GM23248 (cell line): Measurements from ENCODE around the gene SYF2. TPM values are rescaled to one million over a fixed set of nuclear protein-coding genes. Genes with fewer than 3 reads are reported as not detected.
A peak's percentile ranks its signal among the peaks of the same experiment; 100 is the strongest.
"Not testable (repeated sequence)": the region's sequence is repeated elsewhere in the genome, so short reads cannot be mapped to it uniquely, and the experiment has no call there.

Experiments used
- DNase-seq: peaks from one replicate; pipeline ENCODE4 v3.0.0-alpha.2; 2015
- H2AFZ ChIP-seq: fragments of 200-600 bp; sonication (generic); 2 replicates; pipeline ENCODE4 v1.6.1; 2016; ENCODE audit warnings: antibody characterized with exemption
- H3F3A ChIP-seq: fragments of 200-600 bp; sonication (generic); 2 replicates; pipeline ENCODE4 v1.6.1; 2016; ENCODE audit warnings: mild to moderate bottlenecking, antibody characterized with exemption, mixed run types; ENCODE audit not compliant: insufficient read depth
- H3K27ac ChIP-seq: fragments of 200-600 bp; sonication (generic); 2 replicates; pipeline ENCODE4 v1.5.1; 2016; ENCODE audit warnings: mild to moderate bottlenecking
- H3K27me3 ChIP-seq: fragments of 200-600 bp; sonication (generic); replicated peaks from 2 replicates; pipeline ENCODE4 v1.6.1; 2016; ENCODE audit warnings: mild to moderate bottlenecking; ENCODE audit not compliant: insufficient read depth
- H3K36me3 ChIP-seq: fragments of 200-600 bp; sonication (generic); 2 replicates; pipeline ENCODE4 v1.6.1; 2016; ENCODE audit warnings: low read depth, mild to moderate bottlenecking
- H3K4me1 ChIP-seq: fragments of 200-600 bp; sonication (generic); 2 replicates; pipeline ENCODE4 v1.6.1; 2016; ENCODE audit warnings: mild to moderate bottlenecking; ENCODE audit not compliant: insufficient read depth
- H3K4me2 ChIP-seq: fragments of 200-600 bp; sonication (generic); one replicate; pipeline ENCODE4 v1.6.1; 2016; ENCODE audit warnings: mild to moderate bottlenecking; ENCODE audit not compliant: unreplicated experiment
- H3K4me3 ChIP-seq: fragments of 200-600 bp; sonication (generic); 2 replicates; pipeline ENCODE4 v1.5.1; 2016; ENCODE audit warnings: mild to moderate bottlenecking
- H3K79me2 ChIP-seq: fragments of 200-600 bp; sonication (generic); 2 replicates; pipeline ENCODE4 v1.6.1; 2016; ENCODE audit warnings: mild to moderate bottlenecking; ENCODE audit not compliant: insufficient read depth
- H3K9ac ChIP-seq: fragments of 200-600 bp; sonication (generic); 2 replicates; pipeline ENCODE4 v1.6.1; 2016; ENCODE audit warnings: mild to moderate bottlenecking
- H3K9me2 ChIP-seq: fragments of 200-600 bp; sonication (generic); 2 replicates; pipeline ENCODE4 v1.6.1; 2016; ENCODE audit warnings: mixed run types, mild to moderate bottlenecking, moderate library complexity; ENCODE audit not compliant: insufficient read depth
- H3K9me3 ChIP-seq: fragments of 200-600 bp; sonication (generic); one replicate; pipeline ENCODE4 v1.6.1; 2017; ENCODE audit warnings: low read depth
- H4K20me1 ChIP-seq: fragments of 200-600 bp; sonication (generic); 2 replicates; pipeline ENCODE4 v1.6.0; 2016; ENCODE audit not compliant: insufficient read depth
- WGBS, 2 experiments: methylation state at CpG; one replicate each; pipeline ENCODE4 v1.1.6; 2015 to 2017; ENCODE audit warnings: low lambda C conversion rate in 2 of 2, low coverage in 1 of 2; ENCODE audit errors: missing lambda C conversion rate in 2 of 2; 5-methylcytosine and 5-hydroxymethylcytosine counted together
- in situ Hi-C: fragments of 300-500 bp; cut with MboI; formaldehyde crosslinking; loops from 2 replicates; pipeline ENCODE4 v1.15.0; 2020
- polyA plus RNA-seq: library from polyadenylated mRNA; unstranded; fragments of >200 nt; fragmentation: Nextera tagmentation; extraction: Ambion mirVana; gene quantifications from 2 replicates; pipeline ENCODE4 v1.2.1, GENCODE V29; 2016
- total RNA-seq: library from RNA; depleted of rRNA; stranded (reverse); fragments of >200 nt; shearing (Covaris generic); gene quantifications from 2 replicates; pipeline ENCODE4 v1.2.3, GENCODE V29; 2014

SYF2 gene
- total and polyA plus RNA-seq, 2 experiments from 2014 or later, result 40.5 to 50.3 TPM

DNA sequence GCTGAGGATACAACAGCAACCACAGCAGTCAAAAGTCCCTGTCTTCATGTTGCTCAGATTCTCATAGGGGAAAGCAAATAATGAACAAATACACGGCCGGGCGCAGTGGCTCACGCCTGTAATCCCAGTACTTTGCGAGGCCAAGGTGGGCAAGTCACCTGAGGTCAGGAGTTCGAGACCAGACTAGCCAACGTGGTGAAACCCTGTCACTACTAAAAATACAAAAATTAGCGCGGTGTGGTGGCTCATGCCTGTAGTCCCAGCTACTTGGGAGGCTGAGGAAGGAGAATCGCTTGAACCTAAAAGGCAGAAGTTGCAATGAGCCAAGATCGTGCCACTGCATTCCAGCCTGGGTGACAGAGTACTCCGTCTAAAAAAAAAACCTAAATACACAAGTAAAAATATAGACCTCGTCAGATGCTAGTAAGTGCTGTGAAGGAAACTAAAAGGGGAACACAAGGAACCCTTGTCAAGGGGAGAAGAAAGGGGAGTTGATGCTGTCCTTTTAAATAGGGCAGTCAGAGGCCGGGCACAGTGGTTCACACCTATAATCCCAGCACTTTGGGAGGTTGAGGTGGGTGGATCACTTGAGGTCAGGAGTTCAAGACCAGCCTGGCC lies 36.0 kb upstream of the SYF2 start:
- WGBS, 2 experiments, result 21 to 37% methylated on average over 9 to 11 of the region's 14 CpGs
- H3K36me3 ChIP-seq, H3F3A ChIP-seq, H4K20me1 ChIP-seq, DNase-seq, H3K9me3 ChIP-seq, H3K4me1 ChIP-seq, H3K27me3 ChIP-seq, H3K9me2 ChIP-seq, in situ Hi-C loops: not testable (repeated sequence)
- Histone ChIP-seq H3K79me2 (peaks cover 19% of the 10 kb centered on the region), H3K4me3 (peak overlapping the region; percentile 66), H3K4me2 (peak overlapping the region; percentile 35), H3K27ac (peak overlapping the region; percentile 67; the same call in 1 of the 2 replicates), H2AFZ (peak overlapping the region; percentile 95), H3K9ac (peak overlapping the region; percentile 79)

DNA sequence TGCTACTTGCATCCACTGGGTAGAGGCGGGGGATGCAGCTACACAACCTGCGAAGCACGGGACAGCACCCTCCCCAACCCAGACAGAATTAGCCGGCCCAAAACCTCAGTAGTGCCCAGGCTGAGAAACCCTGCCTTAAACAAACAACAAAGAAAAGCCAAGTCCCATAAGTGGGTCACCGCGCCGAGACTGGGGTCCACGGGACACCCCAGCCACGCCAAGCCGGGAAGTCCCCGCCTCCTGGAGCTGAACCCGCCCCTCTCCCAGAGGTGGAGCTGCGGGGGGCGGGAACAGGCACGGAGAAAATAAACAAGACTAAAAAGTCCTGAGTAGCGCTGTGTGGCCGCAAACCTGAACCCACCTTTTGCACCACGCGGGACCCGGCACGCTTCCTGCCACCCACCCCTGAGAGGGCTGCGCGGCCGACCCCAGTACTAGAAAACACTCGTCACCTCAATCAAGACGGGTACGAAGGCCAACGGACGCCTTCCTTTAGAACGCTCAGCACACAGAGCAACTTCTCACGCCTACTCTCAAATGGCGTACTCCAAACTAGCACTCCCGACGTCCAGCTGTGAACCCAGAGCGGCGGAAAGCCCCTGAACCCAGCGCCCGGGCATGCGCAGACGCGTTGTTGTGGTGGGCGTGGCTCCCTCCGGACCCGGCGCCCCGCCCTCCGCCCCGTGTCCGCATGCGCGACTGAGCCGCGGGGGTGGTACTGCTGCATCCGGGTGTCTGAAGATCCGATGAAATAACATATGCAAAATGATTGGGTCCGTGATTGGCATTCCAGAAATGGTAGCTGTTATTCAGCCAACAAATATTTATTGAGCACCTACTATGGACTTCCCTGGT lies 35.2 kb upstream of the SYF2 start:
- H4K20me1 ChIP-seq, H3K4me1 ChIP-seq, H3K27me3 ChIP-seq, H3K9me3 ChIP-seq, in situ Hi-C loops, H3K36me3 ChIP-seq, H3F3A ChIP-seq, H3K9me2 ChIP-seq: not testable (repeated sequence)
- H2AFZ ChIP-seq, result peak overlapping the region; percentile 95
- peak overlapping the region; percentile 79 for H3K9ac ChIP-seq
- H3K79me2 ChIP-seq, result peaks cover 26% of the 10 kb centered on the region
- DNase-seq, result peak; percentile 68
- peak overlapping the region; percentile 35 for H3K4me2 ChIP-seq
- H3K4me3 ChIP-seq, result peak overlapping the region; percentile 66
- H3K27ac ChIP-seq, result peak overlapping the region; percentile 67
- 0 to 1% methylated on average over 21 to 28 of the region's 56 CpGs for whole genome bisulfite sequencing, 2 experiments

DNA sequence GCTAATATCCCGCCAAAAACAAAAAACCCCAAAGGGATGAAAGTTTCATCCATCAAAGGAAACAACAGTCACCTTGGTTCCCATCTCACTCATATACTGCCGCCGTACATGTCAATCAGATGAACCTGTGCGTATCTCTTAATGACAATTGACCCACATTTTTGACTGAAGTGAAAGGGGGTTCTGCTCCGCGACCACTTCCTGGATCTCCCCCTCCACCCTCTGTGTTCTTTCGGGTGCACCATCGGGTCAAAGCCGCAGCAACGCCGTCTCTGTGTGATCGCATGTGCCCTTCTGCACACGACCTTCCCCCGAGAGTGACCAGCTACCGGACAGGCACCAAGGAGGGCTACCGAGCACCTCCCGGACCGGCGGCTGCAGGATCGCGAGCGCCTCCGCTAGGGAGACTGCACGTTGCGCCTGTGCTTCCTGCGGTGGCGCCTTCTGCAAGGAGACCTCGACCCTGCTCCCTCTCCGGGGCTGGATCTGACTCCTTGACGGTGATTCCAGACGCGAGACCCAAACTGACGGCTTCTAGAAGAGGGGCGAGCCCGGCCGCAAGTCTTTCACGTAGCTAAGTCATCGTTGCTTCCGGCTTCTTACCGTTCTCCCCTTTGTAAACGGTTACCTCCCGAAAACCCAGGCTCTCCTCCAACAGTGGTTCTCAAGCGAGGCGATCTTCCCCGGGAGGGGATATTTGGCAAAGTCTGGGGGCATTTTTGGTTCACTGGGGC lies 34.4 kb upstream of the SYF2 start:
- in situ Hi-C loops, H3F3A ChIP-seq, H3K4me1 ChIP-seq, H3K36me3 ChIP-seq, H3K27ac ChIP-seq, DNase-seq, H3K27me3 ChIP-seq, H3K9me2 ChIP-seq, H4K20me1 ChIP-seq, H2AFZ ChIP-seq, H3K9me3 ChIP-seq: not testable (repeated sequence)
- 0 to 4% methylated on average over 6 to 11 of the region's 45 CpGs for WGBS, 2 experiments
- peaks cover 34% of the 10 kb centered on the region for H3K79me2 ChIP-seq
- H3K9ac ChIP-seq, result peak overlapping the region; percentile 79
- H3K4me3 ChIP-seq, result peak overlapping the region; percentile 72
- H3K4me2 ChIP-seq, result peak overlapping the region; percentile 68

DNA sequence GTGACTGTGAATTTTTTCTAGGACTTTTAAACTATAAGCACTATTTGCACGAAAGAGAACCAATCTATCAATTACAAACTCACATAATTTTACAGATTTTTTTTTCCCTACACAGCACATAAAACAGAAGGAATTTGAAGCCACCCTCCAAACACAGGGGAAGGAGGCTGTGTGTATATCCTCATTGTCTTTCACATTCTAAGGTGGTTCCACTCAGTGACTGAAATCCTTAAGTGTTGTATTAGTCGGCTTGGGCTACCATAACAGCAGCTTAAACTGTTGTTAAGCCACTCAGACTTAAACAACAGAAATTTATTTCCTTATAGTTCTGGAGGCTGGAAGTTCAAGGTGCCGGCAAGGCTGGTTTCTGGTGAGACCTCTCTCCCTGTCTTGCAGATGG lies 28.0 kb upstream of the SYF2 start:
- H3F3A ChIP-seq, result peaks cover 23% of the 10 kb centered on the region
- H3K9me2 ChIP-seq, H2AFZ ChIP-seq, DNase-seq, H3K9me3 ChIP-seq, H4K20me1 ChIP-seq, H3K27me3 ChIP-seq, H3K36me3 ChIP-seq, in situ Hi-C loops: not testable (repeated sequence)
- H3K4me3 ChIP-seq, result 0 out of 2 replicates have a peak overlapping the region, but pooled peaks have one; percentile 1
- peak overlapping the region; percentile 26 for H3K4me2 ChIP-seq
- H3K79me2 ChIP-seq, result peaks cover 76% of the 10 kb centered on the region
- H3K9ac ChIP-seq, result peak overlapping the region; percentile 55
- whole genome bisulfite sequencing, 2 experiments, result 94 to 99% methylated on average over 3 of the region's 3 CpGs
- H3K4me1 ChIP-seq, result peaks cover 32% of the 10 kb centered on the region
- H3K27ac ChIP-seq, result peak overlapping the region; percentile 55

DNA sequence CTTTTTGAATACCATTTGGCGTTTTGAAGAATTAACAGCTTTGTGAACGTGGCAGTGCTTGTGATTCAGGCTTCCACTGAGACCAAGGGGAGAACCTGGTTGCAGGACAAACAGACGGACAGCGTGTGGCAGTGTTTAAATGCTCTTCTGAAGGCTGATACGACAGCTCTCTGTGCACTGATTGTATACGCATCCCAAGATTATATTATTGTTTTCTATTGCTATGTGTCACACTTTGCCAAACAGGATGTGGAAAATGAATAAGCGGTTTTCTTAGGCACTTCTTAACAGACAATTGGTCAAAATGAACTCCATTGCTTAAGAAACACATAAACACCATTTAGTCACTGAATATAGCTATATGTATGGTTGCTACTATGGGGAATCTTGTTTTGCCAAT lies 27.5 kb upstream of the SYF2 start:
- H3K9ac ChIP-seq, result peak overlapping the region; percentile 55
- H2AFZ ChIP-seq, H3K36me3 ChIP-seq, H3K27me3 ChIP-seq, H3K9me2 ChIP-seq, H3K9me3 ChIP-seq, in situ Hi-C loops, H4K20me1 ChIP-seq: not testable (repeated sequence)
- 32 to 49% methylated on average over 6 to 7 of the region's 7 CpGs for WGBS, 2 experiments
- peak overlapping the region; percentile 26 for H3K4me2 ChIP-seq
- peaks cover 26% of the 10 kb centered on the region for H3F3A ChIP-seq
- peaks cover 32% of the 10 kb centered on the region for H3K4me1 ChIP-seq
- 0 out of 2 replicates have a peak overlapping the region, but pooled peaks have one; percentile 1 for H3K4me3 ChIP-seq
- peaks cover 81% of the 10 kb centered on the region for H3K79me2 ChIP-seq
- peak overlapping the region; percentile 55 for H3K27ac ChIP-seq
- peak; percentile 58 for DNase-seq
